SK-N-SH (cell line): ENCODE measurements around the gene KCNJ3. TPM values are rescaled to one million over a fixed set of nuclear protein-coding genes. Genes with fewer than 3 reads are reported as not detected.

Experiments used
- CTCF ChIA-PET: fragments of 300-600, 350-600 bp; formaldehyde crosslinking; extraction: SDS; loops from one replicate; lab custom pipeline; 2021; lab: Yijun Ruan, JAX
- POLR2A ChIA-PET: fragments of 350-600 bp; sonication (Branson Sonifier 250); formaldehyde crosslinking; extraction: SDS; loops from one replicate; lab custom pipeline; 2020; ENCODE audit warnings: antibody characterized with exemption, inconsistent platforms; lab: Yijun Ruan, JAX
- DNase-seq: peaks from one replicate; pipeline ENCODE4 v3.0.0; 2012
- H2AFZ ChIP-seq: fragments of 200-600 bp; sonication (generic); 2 replicates; pipeline ENCODE4 v1.8.1; 2016; ENCODE audit warnings: antibody characterized with exemption, mild to moderate bottlenecking, low read depth
- H3F3A ChIP-seq: fragments of 200-600 bp; sonication (generic); replicated peaks from 2 replicates; pipeline ENCODE3; 2016; ENCODE audit warnings: antibody characterized with exemption, mild to moderate bottlenecking; ENCODE audit not compliant: insufficient read depth
- H3K27ac ChIP-seq, 2 experiments: fragments of 200-500 bp in 1 of 2; fragments of 200-600 bp in 1 of 2; sonication (Bioruptor generic) in 1 of 2; sonication (generic), shearing (Covaris generic) in 1 of 2; 2 replicates each; pipeline versions ENCODE4 v1.5.1 to v1.6.1; 2014 to 2016; ENCODE audit warnings: low read depth in 2 of 2, inconsistent platforms in 1 of 2, low read length in 1 of 2, mild to moderate bottlenecking in 1 of 2, mixed read lengths in 1 of 2
- H3K27me3 ChIP-seq: fragments of 200-600 bp; sonication (generic), shearing (Covaris generic); 2 replicates; pipeline ENCODE4 v1.6.1; 2016; ENCODE audit warnings: mixed run types; ENCODE audit not compliant: insufficient read depth
- H3K36me3 ChIP-seq, 2 experiments: fragments of 200-500 bp in 1 of 2; fragments of 200-600 bp in 1 of 2; sonication (Bioruptor generic) in 1 of 2; sonication (generic) in 1 of 2; replicated peaks in 1 of 2; 2 replicates each; pipeline versions ENCODE3 to v1.5.1; 2014 to 2016; ENCODE audit warnings: low read length in 1 of 2, mild to moderate bottlenecking in 1 of 2; ENCODE audit not compliant: insufficient read depth in 2 of 2, control insufficient read depth in 1 of 2
- H3K4me1 ChIP-seq, 2 experiments: fragments of 200-500 bp in 1 of 2; fragments of 200-600 bp in 1 of 2; sonication (Bioruptor generic) in 1 of 2; sonication (generic), shearing (Covaris generic) in 1 of 2; 2 replicates each; pipeline versions ENCODE4 v1.5.1 to v1.6.1; 2014 to 2016; ENCODE audit warnings: low read depth in 1 of 2, low read length in 1 of 2, mixed run types in 1 of 2; ENCODE audit not compliant: insufficient read depth in 2 of 2, control insufficient read depth in 1 of 2
- H3K4me2 ChIP-seq: fragments of 200-600 bp; sonication (generic), shearing (Covaris generic); 2 replicates; pipeline ENCODE4 v1.6.1; 2017; ENCODE audit warnings: mixed run types
- H3K4me3 ChIP-seq, 2 experiments: fragments of 200-500 bp in 1 of 2; fragments of 200-600 bp in 1 of 2; sonication (Bioruptor generic) in 1 of 2; sonication (generic), shearing (Covaris generic) in 1 of 2; 2 replicates each; pipeline versions ENCODE4 v1.5.1 to v1.8.1; 2014 to 2016; ENCODE audit warnings: low read depth in 2 of 2, inconsistent platforms in 1 of 2, low read length in 1 of 2, mild to moderate bottlenecking in 1 of 2, mixed read lengths in 1 of 2, moderate library complexity in 1 of 2
- H3K79me2 ChIP-seq: fragments of 200-600 bp; sonication (generic); 2 replicates; pipeline ENCODE4 v1.8.1; 2017; ENCODE audit warnings: mild to moderate bottlenecking; ENCODE audit not compliant: insufficient read depth
- H3K9ac ChIP-seq: fragments of 200-600 bp; sonication (generic); 2 replicates; pipeline ENCODE4 v1.6.1; 2017; ENCODE audit warnings: mixed run types
- H3K9me2 ChIP-seq: fragments of 200-600 bp; sonication (generic); 2 replicates; pipeline ENCODE4 v1.6.1; 2017; ENCODE audit warnings: mixed run types
- H3K9me3 ChIP-seq: fragments of 200-600 bp; sonication (generic); 2 replicates; pipeline ENCODE4 v1.6.1; 2017; ENCODE audit warnings: mixed run types, mild to moderate bottlenecking, moderate library complexity
- H4K20me1 ChIP-seq: fragments of 200-600 bp; sonication (generic); 2 replicates; pipeline ENCODE4 v1.6.1; 2017; ENCODE audit warnings: mild to moderate bottlenecking, mixed run types; ENCODE audit not compliant: insufficient read depth
- FOSL2 ChIP-seq: IDR thresholded peaks from 2 replicates; pipeline ENCODE4 v1.4.0; 2012; ENCODE audit warnings: low read depth, mild to moderate bottlenecking, moderate library complexity, borderline replicate concordance
- FOXJ3 ChIP-seq: sonication (generic); formaldehyde crosslinking; IDR thresholded peaks from 2 replicates; pipeline ENCODE4 v1.5.1; 2020; ENCODE audit warnings: mild to moderate bottlenecking, missing genetic modification reagents
- FOXM1 ChIP-seq: IDR thresholded peaks from 2 replicates; pipeline ENCODE4 v1.4.0; 2012; ENCODE audit warnings: low read depth, mild to moderate bottlenecking
- JUND ChIP-seq: IDR thresholded peaks from 2 replicates; pipeline ENCODE4 v1.4.0; 2012
- MEF2A ChIP-seq: IDR thresholded peaks from 2 replicates; pipeline ENCODE4 v1.4.0; 2012; ENCODE audit warnings: low read depth, borderline replicate concordance
- RAD21 ChIP-seq: IDR thresholded peaks from 2 replicates; pipeline ENCODE4 v1.6.1; 2012; ENCODE audit warnings: mild to moderate bottlenecking, low read length
- REST ChIP-seq: IDR thresholded peaks from 2 replicates; pipeline ENCODE4 v1.6.1; 2012; ENCODE audit warnings: mild to moderate bottlenecking, low read depth, low read length, moderate library complexity
- SIN3A ChIP-seq: IDR thresholded peaks from 2 replicates; pipeline ENCODE4 v1.6.1; 2012; ENCODE audit warnings: low read depth, mild to moderate bottlenecking, low read length, moderate library complexity, borderline replicate concordance
- SMC3 ChIP-seq: IDR thresholded peaks from 2 replicates; pipeline ENCODE4 v1.6.1; 2012; ENCODE audit warnings: low read depth, low read length, improper control_type of control experiment
- TCF12 ChIP-seq: IDR thresholded peaks from 2 replicates; pipeline ENCODE4 v1.4.0; 2012
- USF1 ChIP-seq: IDR thresholded peaks from 2 replicates; pipeline ENCODE4 v1.4.0; 2012; ENCODE audit warnings: low read depth, borderline replicate concordance
- ZBTB33 ChIP-seq: IDR thresholded peaks from 2 replicates; pipeline ENCODE4 v1.4.0; 2012; ENCODE audit warnings: low read depth, borderline replicate concordance
- WGBS: methylation state at CpG from one replicate; pipeline ENCODE4 v1.1.6; 2017; ENCODE audit warnings: low lambda C conversion rate; 5-methylcytosine and 5-hydroxymethylcytosine counted together
- polyA plus RNA-seq, 3 experiments: library from polyadenylated mRNA; depleted of rRNA; stranded (reverse); fragments of >200 nt; gene quantifications; 2 replicates each; pipeline ENCODE4 v1.2.3, GENCODE V29; 2012

Gene KCNJ3
- polyA plus RNA-seq, 1 of the 3 experiments (the other 2 are of a cell fraction): not detected

GRCh38 chr2:154689158-154689557 is 9.3 kb upstream of the KCNJ3 start:
- Histone ChIP-seq H3K9me2 (no peaks in the 10 kb centered on the region), H3F3A (no peaks in the 10 kb centered on the region), H3K27ac (no peak overlapping the region), H4K20me1 (no peaks in the 10 kb centered on the region), H3K79me2 (no peaks in the 10 kb centered on the region), H3K36me3 (no peaks in the 10 kb centered on the region), H3K9ac (no peak overlapping the region), H3K4me1 (peaks cover 0 to 4% of the 10 kb centered on the region in 2 experiments; a peak in 2 of 4 replicates), H3K9me3 (no peaks in the 10 kb centered on the region), H3K27me3 (peaks cover 7% of the 10 kb centered on the region; the same call in 1 of the 2 replicates), H3K4me3 (no peak overlapping the region), H3K4me2 (no peak overlapping the region), H2AFZ (no peak overlapping the region)
- WGBS: 15% methylated on average over 1 of the region's 1 CpG
- ChIA-PET POLR2A (no interaction called here), CTCF (interaction anchor here (0.9 kb wide), 1 partner anchor 39 kb away, joined by 4 read pairs; no protein-coding TSS in a partner anchor)
- TF ChIP-seq FOXJ3 (no peak), FOXM1 (no peak), USF1 (no peak), SIN3A (no peak), MEF2A (no peak), TCF12 (no peak), REST (no peak), SMC3 (no peak), ZBTB33 (no peak), JUND (no peak)
- no peak for DNase-seq

- ChIA-PET POLR2A (no interaction called here), CTCF (no interaction called here)
- H3K79me2 ChIP-seq: no peaks in the 10 kb centered on the region
- no peak overlapping the region for H3K4me3 ChIP-seq
- H3K27ac ChIP-seq: no peak overlapping the region
- no peaks in the 10 kb centered on the region for H3K36me3 ChIP-seq
- H3F3A ChIP-seq: no peaks in the 10 kb centered on the region
- no peak for DNase-seq
- H2AFZ ChIP-seq: no peak overlapping the region
- H3K4me1 ChIP-seq: peaks cover 0 to 6% of the 10 kb centered on the region in 2 experiments; a peak in 2 of 4 replicates
- no peak overlapping the region for H3K9ac ChIP-seq
- TF ChIP-seq RAD21: no peak
- 0 out of 2 replicates have a peak, but pooled peaks have one; percentile 17 for TF ChIP-seq JUND
- peak; percentile 4; the same call in 1 of the 2 replicates for TF ChIP-seq FOSL2
- H3K9me3 ChIP-seq: no peaks in the 10 kb centered on the region
- 32% methylated on average over 5 of the region's 5 CpGs for WGBS
- H3K9me2 ChIP-seq: no peaks in the 10 kb centered on the region
- no peaks in the 10 kb centered on the region for H4K20me1 ChIP-seq
- no peak overlapping the region for H3K4me2 ChIP-seq
- H3K27me3 ChIP-seq: peaks cover 18% of the 10 kb centered on the region; the same call in 1 of the 2 replicates
Measured at GRCh38 chr2:154692927-154693326, 5.6 kb upstream of the KCNJ3 start.
